ENCODE measurements around the gene ANO8. TPM values are rescaled to one million over a fixed set of nuclear protein-coding genes. Genes with fewer than 3 reads are reported as not detected.

The ANO8 gene, protein sequence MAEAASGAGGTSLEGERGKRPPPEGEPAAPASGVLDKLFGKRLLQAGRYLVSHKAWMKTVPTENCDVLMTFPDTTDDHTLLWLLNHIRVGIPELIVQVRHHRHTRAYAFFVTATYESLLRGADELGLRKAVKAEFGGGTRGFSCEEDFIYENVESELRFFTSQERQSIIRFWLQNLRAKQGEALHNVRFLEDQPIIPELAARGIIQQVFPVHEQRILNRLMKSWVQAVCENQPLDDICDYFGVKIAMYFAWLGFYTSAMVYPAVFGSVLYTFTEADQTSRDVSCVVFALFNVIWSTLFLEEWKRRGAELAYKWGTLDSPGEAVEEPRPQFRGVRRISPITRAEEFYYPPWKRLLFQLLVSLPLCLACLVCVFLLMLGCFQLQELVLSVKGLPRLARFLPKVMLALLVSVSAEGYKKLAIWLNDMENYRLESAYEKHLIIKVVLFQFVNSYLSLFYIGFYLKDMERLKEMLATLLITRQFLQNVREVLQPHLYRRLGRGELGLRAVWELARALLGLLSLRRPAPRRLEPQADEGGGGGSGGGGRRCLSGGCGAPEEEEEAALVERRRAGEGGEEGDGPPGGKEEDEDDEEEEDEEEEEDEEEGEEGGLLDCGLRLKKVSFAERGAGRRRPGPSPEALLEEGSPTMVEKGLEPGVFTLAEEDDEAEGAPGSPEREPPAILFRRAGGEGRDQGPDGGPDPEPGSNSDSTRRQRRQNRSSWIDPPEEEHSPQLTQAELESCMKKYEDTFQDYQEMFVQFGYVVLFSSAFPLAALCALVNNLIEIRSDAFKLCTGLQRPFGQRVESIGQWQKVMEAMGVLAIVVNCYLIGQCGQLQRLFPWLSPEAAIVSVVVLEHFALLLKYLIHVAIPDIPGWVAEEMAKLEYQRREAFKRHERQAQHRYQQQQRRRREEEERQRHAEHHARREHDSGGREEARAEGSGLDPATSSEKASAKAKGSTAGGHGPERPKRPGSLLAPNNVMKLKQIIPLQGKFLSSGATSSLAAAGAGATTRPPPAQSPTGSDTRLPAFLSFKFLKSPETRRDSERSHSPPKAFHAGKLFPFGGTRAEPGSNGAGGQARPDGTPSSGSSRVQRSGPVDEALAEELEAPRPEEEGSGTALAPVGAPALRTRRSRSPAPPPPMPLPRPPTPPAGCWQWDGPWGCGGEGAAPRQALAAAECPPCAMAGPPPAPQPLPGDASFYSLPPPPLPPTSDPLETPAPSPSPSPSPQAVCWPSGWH
- total RNA-seq (10 to 100 TPM in 2 of 9 donors, 1 to 10 TPM in 7; 6.4 to 11.0 (median 7.9) TPM), polyA plus RNA-seq (1 to 10 TPM; 4.8 to 8.3 TPM)
- long read RNA-seq, donor 1, partial matches to known transcripts: 0 of 1 reads
- long read RNA-seq, donor 1, other reads (novel, unspliced or antisense): 1 of 1 reads
- long read RNA-seq, donor 2, partial matches to known transcripts: 0 of 1 reads
- long read RNA-seq, donor 2, other reads (novel, unspliced or antisense): 1 of 1 reads
- long read RNA-seq, donor 3, partial matches to known transcripts: 2 of 2 reads
- long read RNA-seq, donor 3, other reads (novel, unspliced or antisense): 0 of 2 reads

DNA sequence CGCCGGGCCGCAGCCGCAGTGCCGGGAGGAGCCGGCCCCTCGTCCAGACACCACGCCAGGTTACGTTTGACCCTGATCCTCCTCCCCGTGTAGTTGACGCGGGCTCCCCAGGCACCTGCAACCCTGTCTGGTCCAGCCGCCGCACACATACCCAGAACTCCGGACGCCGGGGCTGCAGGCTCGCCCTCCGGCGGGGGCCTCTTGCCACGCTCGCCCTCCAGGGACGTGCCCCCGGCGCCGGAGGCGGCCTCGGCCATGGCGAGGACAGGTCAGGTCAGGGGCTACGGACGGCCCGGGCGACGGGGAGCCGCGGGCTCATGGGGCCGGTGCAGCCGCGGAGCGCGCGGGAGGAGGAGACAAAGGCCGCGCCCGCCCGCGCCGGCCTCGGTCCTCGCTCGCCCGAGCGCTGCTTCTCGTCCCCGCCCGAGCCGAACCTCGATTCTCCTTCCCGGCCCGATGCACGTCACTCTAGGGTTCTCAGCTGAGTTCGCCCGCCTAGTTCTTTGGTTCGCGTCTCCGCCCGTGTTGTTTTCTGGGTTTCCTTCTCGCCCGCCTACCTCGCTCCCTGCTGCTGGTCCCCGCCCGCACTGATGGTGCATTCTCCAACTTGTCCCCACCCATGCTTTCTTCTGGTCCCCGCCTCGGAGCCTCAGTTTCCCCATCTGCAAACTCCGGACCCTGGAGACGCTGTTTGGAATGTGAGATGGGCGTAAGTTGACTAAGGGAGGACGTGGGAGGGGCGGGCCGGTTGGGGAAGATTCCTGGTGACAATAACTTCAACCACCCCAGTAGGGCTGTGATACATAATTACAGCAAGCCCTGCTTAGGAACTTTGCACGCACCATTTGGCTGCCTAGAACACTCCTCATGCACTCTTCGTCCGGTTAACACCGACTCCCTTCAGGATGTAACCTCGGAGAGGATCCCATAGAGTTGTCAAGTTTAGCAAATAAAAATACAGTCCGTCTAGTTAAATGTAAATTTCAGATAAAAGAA lies at the start of gene ANO8:
Gene ANO8 (minus strand): TSS at position 442 of the 996 bp plus-strand sequence. CDS start 185 bp downstream, at position 257.
- Histone ChIP-seq H3K4me1 (peaks cover 0 to 40% (median 28%) of the 10 kb centered on the region in 12 donors), H3K36me3 (peaks cover 0 to 10% (median 0%) of the 10 kb centered on the region in 9 donors), H3K27me3 (peaks cover 0 to 7% (median 0%) of the 10 kb centered on the region in 9 donors), H3K4me3 (peak within 1 kb of the TSS; percentile 47 to 93 (median 79)), H3K27ac (peak within 1 kb of the TSS in 11 of 12 donors; percentile 56 to 81 (median 71)), H3K9me3 (no peaks in the 10 kb centered on the region)
- ATAC-seq (peak; percentile 54 to 85 (median 78)), DNase-seq (peak; percentile 95 to 98 (median 97))
- TF ChIP-seq, protein P1, sequence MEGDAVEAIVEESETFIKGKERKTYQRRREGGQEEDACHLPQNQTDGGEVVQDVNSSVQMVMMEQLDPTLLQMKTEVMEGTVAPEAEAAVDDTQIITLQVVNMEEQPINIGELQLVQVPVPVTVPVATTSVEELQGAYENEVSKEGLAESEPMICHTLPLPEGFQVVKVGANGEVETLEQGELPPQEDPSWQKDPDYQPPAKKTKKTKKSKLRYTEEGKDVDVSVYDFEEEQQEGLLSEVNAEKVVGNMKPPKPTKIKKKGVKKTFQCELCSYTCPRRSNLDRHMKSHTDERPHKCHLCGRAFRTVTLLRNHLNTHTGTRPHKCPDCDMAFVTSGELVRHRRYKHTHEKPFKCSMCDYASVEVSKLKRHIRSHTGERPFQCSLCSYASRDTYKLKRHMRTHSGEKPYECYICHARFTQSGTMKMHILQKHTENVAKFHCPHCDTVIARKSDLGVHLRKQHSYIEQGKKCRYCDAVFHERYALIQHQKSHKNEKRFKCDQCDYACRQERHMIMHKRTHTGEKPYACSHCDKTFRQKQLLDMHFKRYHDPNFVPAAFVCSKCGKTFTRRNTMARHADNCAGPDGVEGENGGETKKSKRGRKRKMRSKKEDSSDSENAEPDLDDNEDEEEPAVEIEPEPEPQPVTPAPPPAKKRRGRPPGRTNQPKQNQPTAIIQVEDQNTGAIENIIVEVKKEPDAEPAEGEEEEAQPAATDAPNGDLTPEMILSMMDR (IDR thresholded peaks at IDR 0.05): no peak
- peak in 1 of 2 donors; percentile 69 for TF ChIP-seq POLR2A (IDR thresholded peaks at IDR 0.05)
- intact Hi-C loops (cut with DNase I): loop anchor here in 1 of 10 donors (2.0 kb wide), 1 partner anchor 26 kb away; the partner anchor contains the start of gene DDA1
- WGBS, 4 donors: 2 to 4% (median 3%) methylated on average over 57 to 86 of the region's 86 CpGs

DNA sequence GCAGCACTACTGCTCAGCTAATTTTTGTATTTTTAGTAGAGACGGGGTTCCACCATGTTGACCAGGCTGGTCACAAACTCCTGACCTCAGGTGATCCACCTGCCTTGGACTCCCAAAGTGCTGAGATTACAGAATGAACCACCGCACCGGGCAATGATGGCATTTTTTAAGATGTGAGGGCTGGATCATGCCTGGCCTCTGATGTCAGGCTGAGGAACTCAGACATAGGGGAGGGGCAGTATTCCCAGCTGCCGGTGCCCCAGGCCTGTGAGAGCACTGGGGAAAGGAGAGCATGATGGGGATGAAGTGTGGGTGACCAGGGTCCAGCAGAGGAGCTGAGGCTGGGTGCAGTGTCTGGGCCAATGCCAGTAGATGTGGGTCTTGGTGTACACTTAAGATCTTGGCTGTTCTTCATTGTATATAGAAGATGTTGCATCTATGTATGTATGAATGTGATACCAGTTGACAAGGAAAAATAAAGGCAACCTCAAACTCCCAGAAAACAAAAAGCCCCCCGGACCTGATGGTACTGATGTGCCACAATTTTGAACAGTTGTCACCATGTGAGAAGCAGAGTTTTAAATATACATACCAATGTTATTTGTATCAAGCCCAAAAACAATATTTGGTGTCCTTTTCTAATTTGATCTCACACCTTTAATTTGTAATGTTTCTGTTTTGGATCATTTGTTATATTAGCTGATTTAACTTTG lies 45.9 kb upstream of the ANO8 start:
- no peak for DNase-seq
- intact Hi-C loops (cut with DNase I): loop anchor here in 3 of 10 donors (10.0 kb wide), 1 partner anchor 86 kb away; no protein-coding TSS in a partner anchor
- H3K27me3 ChIP-seq: peaks cover 0 to 13% (median 0%) of the 10 kb centered on the region in 9 donors

More for the DNA sequence above, 45.9 kb upstream of the ANO8 start:
- TF ChIP-seq, protein P1 (IDR thresholded peaks at IDR 0.05): no peak
- TF ChIP-seq POLR2A (IDR thresholded peaks at IDR 0.05): no peak
- H3K9me3 ChIP-seq: no peaks in the 10 kb centered on the region
- peaks cover 0 to 27% (median 10%) of the 10 kb centered on the region in 12 donors for H3K4me1 ChIP-seq
- WGBS, 4 donors: 93 to 98% (median 95%) methylated on average over 5 of the region's 5 CpGs
- no peak overlapping the region for H3K27ac ChIP-seq
- no peak overlapping the region for H3K4me3 ChIP-seq
- no peaks in the 10 kb centered on the region for H3K36me3 ChIP-seq
- ATAC-seq: no peak
